ENCODE results near the gene GFPT1. TPM values are rescaled to one million over a fixed set of nuclear protein-coding genes. Genes with fewer than 3 reads are reported as not detected.

The GFPT1 gene
- total RNA-seq, 1 experiment from 2014 or later, result 20.7 TPM

DNA sequence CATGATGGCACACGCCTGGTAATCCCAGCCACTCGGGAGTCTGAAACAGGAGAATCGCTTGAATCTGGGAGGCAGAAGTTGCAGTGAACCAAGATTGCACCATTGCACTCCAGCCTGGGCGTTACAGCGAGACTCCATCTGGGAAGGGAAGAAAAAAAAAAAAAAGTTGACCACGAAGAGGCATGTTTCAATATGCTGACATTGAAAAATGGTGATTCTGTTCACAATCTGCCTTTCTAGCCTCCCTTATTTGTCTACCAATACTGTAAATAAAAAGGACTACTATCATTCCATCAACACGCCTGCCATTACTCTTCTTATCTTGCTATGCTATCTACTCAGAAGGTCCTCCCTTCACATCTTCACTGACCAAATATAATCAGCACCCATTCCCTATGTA, 18.4 kb downstream of the GFPT1 start:
- Histone ChIP-seq H3K27ac (ENCODE audit: low read length) (no peak overlapping the region), H3K4me2 (ENCODE audit: low read length) (no peak overlapping the region), H3K79me2 (ENCODE audit: low read length) (no peaks in the 10 kb centered on the region; the same call in 1 of the 2 replicates), H3K9ac (ENCODE audit: low read length) (no peak overlapping the region), H4K20me1 (ENCODE audit: low read length) (no peaks in the 10 kb centered on the region), H3K9me3 (ENCODE audit: low read length) (no peaks in the 10 kb centered on the region), H3K4me1 (ENCODE audit: insufficient read depth, low read length) (no peaks in the 10 kb centered on the region), H3K4me3 (ENCODE audit: low read length) (no peak overlapping the region), H3K36me3 (ENCODE audit: low read depth, low read length) (peaks cover 43% of the 10 kb centered on the region), H2AFZ (ENCODE audit: low read length) (no peak overlapping the region), H3K9me2 (replicated peaks; ENCODE audit: low read length) (no peaks in the 10 kb centered on the region), H3F3A (ENCODE audit: low read length, unreplicated experiment) (no peaks in the 10 kb centered on the region), H3K27me3 (ENCODE audit: low read length) (no peaks in the 10 kb centered on the region)
- TF ChIP-seq EZH2phosphoT487 (IDR thresholded peaks at IDR 0.05; ENCODE audit: borderline replicate concordance, low read length) (no peak), EZH2 (IDR thresholded peaks at IDR 0.05; ENCODE audit: low read length, unreplicated experiment) (no peak)
- TF ChIP-seq, protein P1, sequence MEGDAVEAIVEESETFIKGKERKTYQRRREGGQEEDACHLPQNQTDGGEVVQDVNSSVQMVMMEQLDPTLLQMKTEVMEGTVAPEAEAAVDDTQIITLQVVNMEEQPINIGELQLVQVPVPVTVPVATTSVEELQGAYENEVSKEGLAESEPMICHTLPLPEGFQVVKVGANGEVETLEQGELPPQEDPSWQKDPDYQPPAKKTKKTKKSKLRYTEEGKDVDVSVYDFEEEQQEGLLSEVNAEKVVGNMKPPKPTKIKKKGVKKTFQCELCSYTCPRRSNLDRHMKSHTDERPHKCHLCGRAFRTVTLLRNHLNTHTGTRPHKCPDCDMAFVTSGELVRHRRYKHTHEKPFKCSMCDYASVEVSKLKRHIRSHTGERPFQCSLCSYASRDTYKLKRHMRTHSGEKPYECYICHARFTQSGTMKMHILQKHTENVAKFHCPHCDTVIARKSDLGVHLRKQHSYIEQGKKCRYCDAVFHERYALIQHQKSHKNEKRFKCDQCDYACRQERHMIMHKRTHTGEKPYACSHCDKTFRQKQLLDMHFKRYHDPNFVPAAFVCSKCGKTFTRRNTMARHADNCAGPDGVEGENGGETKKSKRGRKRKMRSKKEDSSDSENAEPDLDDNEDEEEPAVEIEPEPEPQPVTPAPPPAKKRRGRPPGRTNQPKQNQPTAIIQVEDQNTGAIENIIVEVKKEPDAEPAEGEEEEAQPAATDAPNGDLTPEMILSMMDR (conservative IDR thresholded peaks at IDR 0.05; ENCODE audit: low read depth, low read length), result no peak
- DNase-seq (no peak), ATAC-seq (no peak)
- BruUV-seq (replicated peaks), result no TSS peak
- CTCF ChIA-PET, result no interaction called here
- POLR2A ChIA-PET (ENCODE audit: unreplicated experiment), result no interaction called here
- intact Hi-C loops (cut with micrococcal nuclease), result no loop called here

GRCh38 chr2:69359371-69359770, 27.7 kb downstream of the GFPT1 start:
- H3F3A ChIP-seq (ENCODE audit: low read length, unreplicated experiment), result peaks cover 4% of the 10 kb centered on the region
- H3K4me3 ChIP-seq (ENCODE audit: low read length), result no peak overlapping the region
- H3K4me2 ChIP-seq (ENCODE audit: low read length), result no peak overlapping the region
- ChIA-PET CTCF (no interaction called here), POLR2A (ENCODE audit: unreplicated experiment) (no interaction called here)
- no peaks in the 10 kb centered on the region for H3K79me2 ChIP-seq (ENCODE audit: low read length)
- H3K9ac ChIP-seq (ENCODE audit: low read length), result no peak overlapping the region
- H3K27ac ChIP-seq (ENCODE audit: low read length), result no peak overlapping the region
- H3K4me1 ChIP-seq (ENCODE audit: insufficient read depth, low read length), result no peaks in the 10 kb centered on the region
- intact Hi-C loops (cut with micrococcal nuclease), result no loop called here
- H3K9me3 ChIP-seq (ENCODE audit: low read length), result no peaks in the 10 kb centered on the region
- ATAC-seq (no peak), DNase-seq (no peak)
- no peaks in the 10 kb centered on the region for H4K20me1 ChIP-seq (ENCODE audit: low read length)
- no peaks in the 10 kb centered on the region for H3K9me2 ChIP-seq (replicated peaks; ENCODE audit: low read length)
- TF ChIP-seq, protein P1 (conservative IDR thresholded peaks at IDR 0.05; ENCODE audit: low read depth, low read length), result no peak
- TF ChIP-seq EZH2phosphoT487 (IDR thresholded peaks at IDR 0.05; ENCODE audit: borderline replicate concordance, low read length) (no peak), EZH2 (IDR thresholded peaks at IDR 0.05; ENCODE audit: low read length, unreplicated experiment) (no peak)
- H2AFZ ChIP-seq (ENCODE audit: low read length), result no peak overlapping the region
- no peaks in the 10 kb centered on the region for H3K27me3 ChIP-seq (ENCODE audit: low read length)
- no TSS peak for BruUV-seq (replicated peaks)
- H3K36me3 ChIP-seq (ENCODE audit: low read depth, low read length), result peaks cover 28% of the 10 kb centered on the region

DNA sequence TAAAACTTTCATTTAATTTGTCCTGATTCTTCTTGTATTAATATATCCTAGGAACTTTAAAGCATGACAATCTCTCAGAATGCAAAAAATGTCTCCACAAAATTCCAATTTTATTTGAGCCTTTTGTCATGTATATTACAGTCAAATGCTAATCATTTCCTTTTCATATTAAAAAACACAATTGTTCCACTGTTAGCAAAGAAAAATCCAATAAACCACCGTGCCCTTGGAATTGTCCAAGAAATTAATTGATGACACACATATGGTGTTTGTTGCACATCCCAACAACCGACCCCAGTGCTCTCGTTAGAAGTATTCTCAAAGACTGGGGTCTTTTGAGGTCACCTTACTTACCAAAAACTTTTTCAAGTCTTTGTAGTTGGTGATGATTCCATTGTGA, 28.1 kb downstream of the GFPT1 start:
- H3K4me1 ChIP-seq (ENCODE audit: insufficient read depth, low read length), result no peaks in the 10 kb centered on the region
- H4K20me1 ChIP-seq (ENCODE audit: low read length), result no peaks in the 10 kb centered on the region
- DNase-seq (no peak), ATAC-seq (peak; percentile 20; the same call in 1 of the 2 replicates)
- ChIA-PET POLR2A (ENCODE audit: unreplicated experiment) (no interaction called here), CTCF (no interaction called here)
- no peaks in the 10 kb centered on the region for H3K27me3 ChIP-seq (ENCODE audit: low read length)
- TF ChIP-seq EZH2 (IDR thresholded peaks at IDR 0.05; ENCODE audit: low read length, unreplicated experiment), result no peak
- TF ChIP-seq, protein P1 (conservative IDR thresholded peaks at IDR 0.05; ENCODE audit: low read depth, low read length), result no peak
- no peak for TF ChIP-seq EZH2phosphoT487 (IDR thresholded peaks at IDR 0.05; ENCODE audit: borderline replicate concordance, low read length)
- no peak overlapping the region for H3K27ac ChIP-seq (ENCODE audit: low read length)
- H3K9me3 ChIP-seq (ENCODE audit: low read length), result no peaks in the 10 kb centered on the region
- no peak overlapping the region for H3K9ac ChIP-seq (ENCODE audit: low read length)
- H3K36me3 ChIP-seq (ENCODE audit: low read depth, low read length), result peaks cover 33% of the 10 kb centered on the region
- H2AFZ ChIP-seq (ENCODE audit: low read length), result no peak overlapping the region
- peaks cover 4% of the 10 kb centered on the region for H3F3A ChIP-seq (ENCODE audit: low read length, unreplicated experiment)
- no peak overlapping the region for H3K4me2 ChIP-seq (ENCODE audit: low read length)
- intact Hi-C loops (cut with micrococcal nuclease), result no loop called here
- H3K4me3 ChIP-seq (ENCODE audit: low read length), result no peak overlapping the region
- no peaks in the 10 kb centered on the region for H3K79me2 ChIP-seq (ENCODE audit: low read length)
- no peaks in the 10 kb centered on the region for H3K9me2 ChIP-seq (replicated peaks; ENCODE audit: low read length)
- BruUV-seq (replicated peaks), result no TSS peak
